Caco-2 (cell line): ENCODE results near the gene RCE1. TPM values are rescaled to one million over a fixed set of nuclear protein-coding genes. Genes with fewer than 3 reads are reported as not detected.

Experiments used
- BruUV-seq: library from RNA; stranded (reverse); fragments of 400-500 nt; replicated peaks from 2 replicates; lab custom pipeline; 2021; lab: Mats Ljungman, UMichigan
- CTCF ChIA-PET: fragments of 300-600 bp; sonication (Branson Sonifier 250); formaldehyde crosslinking; loops from one replicate; lab custom pipeline; 2022; ENCODE audit warnings: antibody characterized with exemption; lab: Charles Lee
- POLR2A ChIA-PET: fragments of 300-600 bp; sonication (Branson Sonifier 250); formaldehyde crosslinking; loops from one replicate; lab custom pipeline; 2022; ENCODE audit warnings: antibody characterized with exemption; lab: Charles Lee
- DNase-seq, 2 experiments: peaks; one replicate each; pipeline versions ENCODE4 v3.0.0 to v3.0.0-alpha.2; 2020 to 2022
- H3K27me3 ChIP-seq: replicated peaks from 2 replicates; pipeline ENCODE4 v1.6.0; 2011; ENCODE audit warnings: low read length; ENCODE audit not compliant: control insufficient read depth, insufficient read depth
- H3K36me3 ChIP-seq: 2 replicates; pipeline ENCODE4 v1.5.1; 2011; ENCODE audit warnings: low read length; ENCODE audit not compliant: control insufficient read depth, insufficient read depth
- H3K4me1 ChIP-seq: fragments of 250-450 bp; sonication (Bioruptor Pico); 2 replicates; pipeline ENCODE4 v1.5.1; 2020; ENCODE audit warnings: mild to moderate bottlenecking
- H3K4me3 ChIP-seq: 2 replicates; pipeline ENCODE4 v1.5.1; 2011; ENCODE audit warnings: low read depth, mild to moderate bottlenecking, control low read depth, low read length
- H3K9me3 ChIP-seq: fragments of 250-450 bp; sonication (Bioruptor Pico); 2 replicates; pipeline ENCODE4 v1.5.1; 2020; ENCODE audit warnings: mild to moderate bottlenecking, moderate library complexity
- H3K27ac Mint-ChIP-seq: one replicate; pipeline ENCODE4 v1.8.0; 2022; ENCODE audit warnings: mixed read lengths; ENCODE audit not compliant: unreplicated experiment
- H3K27me3 Mint-ChIP-seq: one replicate; pipeline ENCODE4 v1.8.0; 2022; ENCODE audit warnings: mixed read lengths; ENCODE audit not compliant: insufficient read depth, unreplicated experiment
- H3K36me3 Mint-ChIP-seq: one replicate; pipeline ENCODE4 v1.8.0; 2022; ENCODE audit warnings: mild to moderate bottlenecking, mixed read lengths; ENCODE audit not compliant: insufficient read depth, unreplicated experiment
- H3K4me1 Mint-ChIP-seq: one replicate; pipeline ENCODE4 v1.8.0; 2022; ENCODE audit warnings: low read depth, mixed read lengths; ENCODE audit not compliant: unreplicated experiment
- H3K4me3 Mint-ChIP-seq: one replicate; pipeline ENCODE4 v1.8.0; 2022; ENCODE audit warnings: mild to moderate bottlenecking, moderate library complexity, mixed read lengths; ENCODE audit not compliant: unreplicated experiment
- H3K9me3 Mint-ChIP-seq: one replicate; pipeline ENCODE4 v1.8.0; 2022; ENCODE audit warnings: mixed read lengths; ENCODE audit not compliant: unreplicated experiment
- intact Hi-C: fragments of 100-400 bp; cut with micrococcal nuclease; formaldehyde crosslinking; loops from one replicate; pipeline ENCODE4 v1.10.0; 2022; ENCODE audit not compliant: unreplicated experiment
- total RNA-seq: library from RNA; stranded (reverse); gene quantifications from 2 replicates; pipeline ENCODE4 v1.2.3, GENCODE V29; 2022
- TF ChIP-seq, protein P1 (sequence below), 2 experiments: fragments of 200-600 bp in 1 of 2; IDR thresholded peaks; 1 replicate in 1 of 2; 2 replicates in 1 of 2; pipeline versions ENCODE4 v1.5.1 to v1.8.0; 2011 to 2022; ENCODE audit warnings: antibody characterized with exemption in 1 of 2, control low read depth in 1 of 2, inconsistent platforms in 1 of 2, low read depth in 1 of 2, low read length in 1 of 2, mild to moderate bottlenecking in 1 of 2, moderate library complexity in 1 of 2; ENCODE audit not compliant: insufficient read depth in 1 of 2, severe bottlenecking in 1 of 2, unreplicated experiment in 1 of 2

The RCE1 gene
- total RNA-seq, 1 experiment from 2014 or later = 60.7 TPM

DNA sequence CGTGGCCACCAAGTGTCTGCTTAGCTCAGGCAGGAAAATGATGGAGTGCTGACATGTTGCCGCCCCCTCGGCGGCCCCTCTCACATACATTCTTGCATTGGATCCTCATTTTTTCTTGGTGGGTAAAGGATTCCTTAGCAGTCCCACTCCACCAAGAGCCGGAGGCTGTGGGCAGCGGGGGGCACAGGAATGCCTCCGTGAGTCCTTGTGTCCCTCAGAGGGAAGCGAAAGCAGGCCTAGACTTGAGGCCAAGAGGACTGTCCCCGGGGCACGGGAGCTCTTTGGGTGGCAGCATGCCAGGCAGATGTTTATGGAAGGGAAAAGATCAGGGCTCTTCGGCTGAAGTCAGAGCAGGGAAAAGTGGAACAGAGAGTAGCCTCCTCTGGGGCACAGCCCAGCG is 35.2 kb downstream of the RCE1 start:
- Histone ChIP-seq H3K4me1 (peaks cover 4% of the 10 kb centered on the region; the same call in 1 of the 2 replicates), H3K36me3 (no peaks in the 10 kb centered on the region), H3K9me3 (no peaks in the 10 kb centered on the region), H3K4me3 (no peak overlapping the region), H3K27me3 (no peaks in the 10 kb centered on the region)
- Mint-ChIP-seq H3K4me3 (no peak overlapping the region), H3K4me1 (peaks cover 7% of the 10 kb centered on the region), H3K27me3 (no peaks in the 10 kb centered on the region), H3K36me3 (no peaks in the 10 kb centered on the region), H3K27ac (no peak overlapping the region), H3K9me3 (no peaks in the 10 kb centered on the region)
- CTCF ChIA-PET = interaction anchor here (0.6 to 1.7 kb wide), 3 partner anchors 45 to 143 kb away, joined by 3 to 5 read pairs (median 3); no protein-coding TSS in a partner anchor
- TF ChIP-seq, protein P1, sequence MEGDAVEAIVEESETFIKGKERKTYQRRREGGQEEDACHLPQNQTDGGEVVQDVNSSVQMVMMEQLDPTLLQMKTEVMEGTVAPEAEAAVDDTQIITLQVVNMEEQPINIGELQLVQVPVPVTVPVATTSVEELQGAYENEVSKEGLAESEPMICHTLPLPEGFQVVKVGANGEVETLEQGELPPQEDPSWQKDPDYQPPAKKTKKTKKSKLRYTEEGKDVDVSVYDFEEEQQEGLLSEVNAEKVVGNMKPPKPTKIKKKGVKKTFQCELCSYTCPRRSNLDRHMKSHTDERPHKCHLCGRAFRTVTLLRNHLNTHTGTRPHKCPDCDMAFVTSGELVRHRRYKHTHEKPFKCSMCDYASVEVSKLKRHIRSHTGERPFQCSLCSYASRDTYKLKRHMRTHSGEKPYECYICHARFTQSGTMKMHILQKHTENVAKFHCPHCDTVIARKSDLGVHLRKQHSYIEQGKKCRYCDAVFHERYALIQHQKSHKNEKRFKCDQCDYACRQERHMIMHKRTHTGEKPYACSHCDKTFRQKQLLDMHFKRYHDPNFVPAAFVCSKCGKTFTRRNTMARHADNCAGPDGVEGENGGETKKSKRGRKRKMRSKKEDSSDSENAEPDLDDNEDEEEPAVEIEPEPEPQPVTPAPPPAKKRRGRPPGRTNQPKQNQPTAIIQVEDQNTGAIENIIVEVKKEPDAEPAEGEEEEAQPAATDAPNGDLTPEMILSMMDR (IDR thresholded peaks at IDR 0.05; ENCODE audit: insufficient read depth in 1 of 2, low read depth in 1 of 2, low read length in 1 of 2, severe bottlenecking in 1 of 2, unreplicated experiment in 1 of 2) = no peak
- POLR2A ChIA-PET = no interaction called here
- intact Hi-C loops = no loop called here
- no peak for DNase-seq
- no TSS peak for BruUV-seq

DNA sequence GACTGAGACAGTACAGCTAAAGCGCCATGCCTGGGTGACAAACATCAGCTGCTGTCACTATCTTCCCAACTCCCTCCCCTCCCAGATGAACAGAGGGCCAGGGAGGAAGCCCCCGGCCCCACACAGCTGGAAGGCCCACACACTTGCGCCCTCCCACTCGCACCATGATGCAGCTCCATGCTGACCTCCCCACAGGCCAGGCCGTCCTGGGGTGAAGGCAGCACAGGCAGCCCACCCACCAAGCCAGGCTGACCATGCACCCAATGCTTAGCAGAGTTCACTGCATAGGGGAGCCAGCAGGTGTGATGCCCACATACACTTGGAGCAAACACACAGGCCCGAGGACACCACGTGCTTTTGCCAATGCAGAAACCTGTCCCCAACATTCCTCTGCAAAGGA is 35.8 kb downstream of the RCE1 start:
- DNase-seq = no peak
- no peaks in the 10 kb centered on the region for H3K9me3 Mint-ChIP-seq
- CTCF ChIA-PET = interaction anchor here (0.5 to 1.7 kb wide), 3 partner anchors 97 to 586 kb away, joined by 3 to 5 read pairs (median 3); no protein-coding TSS in a partner anchor
- no peak overlapping the region for H3K4me3 Mint-ChIP-seq
- no peak overlapping the region for H3K4me3 ChIP-seq
- intact Hi-C loops = no loop called here
- H3K9me3 ChIP-seq = no peaks in the 10 kb centered on the region
- H3K4me1 ChIP-seq = peaks cover 4% of the 10 kb centered on the region; the same call in 1 of the 2 replicates
- BruUV-seq = no TSS peak
- H3K4me1 Mint-ChIP-seq = peaks cover 7% of the 10 kb centered on the region
- H3K27me3 Mint-ChIP-seq = no peaks in the 10 kb centered on the region
- H3K27me3 ChIP-seq = no peaks in the 10 kb centered on the region
- no peak overlapping the region for H3K27ac Mint-ChIP-seq
- POLR2A ChIA-PET = no interaction called here
- H3K36me3 Mint-ChIP-seq = no peaks in the 10 kb centered on the region
- H3K36me3 ChIP-seq = no peaks in the 10 kb centered on the region
- TF ChIP-seq, protein P1 (IDR thresholded peaks at IDR 0.05; ENCODE audit: insufficient read depth in 1 of 2, low read depth in 1 of 2, low read length in 1 of 2, severe bottlenecking in 1 of 2, unreplicated experiment in 1 of 2) = no peak

DNA sequence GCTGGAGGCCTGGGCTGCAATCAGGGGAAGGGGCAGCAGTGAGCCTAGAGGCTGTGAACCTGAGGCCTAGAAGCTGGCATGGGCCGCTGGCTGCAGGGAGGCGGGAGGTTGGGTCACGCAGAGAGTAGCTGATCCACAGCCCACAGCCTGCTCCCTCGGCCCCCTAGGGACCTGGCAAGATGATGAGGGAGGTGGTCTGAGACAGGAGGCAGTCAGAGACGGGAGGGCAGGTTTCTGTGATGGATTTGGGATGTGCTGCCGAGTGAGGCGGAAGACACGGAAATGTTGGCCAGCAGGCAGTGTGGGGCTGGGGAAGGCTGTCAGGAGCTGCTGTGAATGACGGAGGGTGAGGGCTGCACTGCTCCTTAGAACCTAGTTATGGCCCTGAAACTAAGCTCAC is 36.3 kb downstream of the RCE1 start:
- BruUV-seq = no TSS peak
- ChIA-PET CTCF (interaction anchor here (1.7 to 1.9 kb wide), 2 partner anchors 45 to 142 kb away, joined by 4 to 5 read pairs; no protein-coding TSS in a partner anchor), POLR2A (no interaction called here)
- Mint-ChIP-seq H3K4me1 (peaks cover 1% of the 10 kb centered on the region), H3K4me3 (no peak overlapping the region), H3K27me3 (no peaks in the 10 kb centered on the region), H3K9me3 (no peaks in the 10 kb centered on the region), H3K27ac (no peak overlapping the region), H3K36me3 (no peaks in the 10 kb centered on the region)
- intact Hi-C loops = no loop called here
- no peak for DNase-seq
- peaks cover 4% of the 10 kb centered on the region; the same call in 1 of the 2 replicates for H3K4me1 ChIP-seq
- no peak overlapping the region for H3K4me3 ChIP-seq
- no peaks in the 10 kb centered on the region for H3K9me3 ChIP-seq
- TF ChIP-seq, protein P1 (IDR thresholded peaks at IDR 0.05; ENCODE audit: insufficient read depth in 1 of 2, low read depth in 1 of 2, low read length in 1 of 2, severe bottlenecking in 1 of 2, unreplicated experiment in 1 of 2) = no peak
- H3K27me3 ChIP-seq = no peaks in the 10 kb centered on the region
- no peaks in the 10 kb centered on the region for H3K36me3 ChIP-seq
